HG03196 (cell line): Measurements from ENCODE around the gene CA10.

Experiments
- ATAC-seq: cut with Tn5 transposase; IDR thresholded peaks from one replicate; pipeline ENCODE4 v1.9.1; 2021; ENCODE audit not compliant: unreplicated experiment

The CA10 gene

DNA sequence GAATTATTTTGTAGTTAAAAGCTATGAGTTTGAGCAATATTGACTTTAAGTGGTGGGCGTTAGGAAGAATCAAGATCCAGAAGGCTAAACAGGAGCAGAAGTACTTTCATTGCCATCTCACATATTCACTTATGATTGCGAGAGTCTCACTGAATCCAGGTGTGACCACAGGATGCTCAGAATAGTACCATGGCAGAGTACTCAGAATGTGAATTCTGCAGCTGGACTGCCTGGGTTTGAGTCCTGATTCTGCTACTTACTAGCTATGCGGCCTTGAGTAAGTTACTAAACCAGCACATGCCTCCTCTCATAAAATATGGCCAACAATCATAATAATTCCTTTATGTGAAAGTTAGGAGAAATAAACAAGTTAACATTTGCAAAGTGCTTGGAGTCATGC, 109.5 kb downstream of the CA10 start:
- ATAC-seq, result no peak

DNA sequence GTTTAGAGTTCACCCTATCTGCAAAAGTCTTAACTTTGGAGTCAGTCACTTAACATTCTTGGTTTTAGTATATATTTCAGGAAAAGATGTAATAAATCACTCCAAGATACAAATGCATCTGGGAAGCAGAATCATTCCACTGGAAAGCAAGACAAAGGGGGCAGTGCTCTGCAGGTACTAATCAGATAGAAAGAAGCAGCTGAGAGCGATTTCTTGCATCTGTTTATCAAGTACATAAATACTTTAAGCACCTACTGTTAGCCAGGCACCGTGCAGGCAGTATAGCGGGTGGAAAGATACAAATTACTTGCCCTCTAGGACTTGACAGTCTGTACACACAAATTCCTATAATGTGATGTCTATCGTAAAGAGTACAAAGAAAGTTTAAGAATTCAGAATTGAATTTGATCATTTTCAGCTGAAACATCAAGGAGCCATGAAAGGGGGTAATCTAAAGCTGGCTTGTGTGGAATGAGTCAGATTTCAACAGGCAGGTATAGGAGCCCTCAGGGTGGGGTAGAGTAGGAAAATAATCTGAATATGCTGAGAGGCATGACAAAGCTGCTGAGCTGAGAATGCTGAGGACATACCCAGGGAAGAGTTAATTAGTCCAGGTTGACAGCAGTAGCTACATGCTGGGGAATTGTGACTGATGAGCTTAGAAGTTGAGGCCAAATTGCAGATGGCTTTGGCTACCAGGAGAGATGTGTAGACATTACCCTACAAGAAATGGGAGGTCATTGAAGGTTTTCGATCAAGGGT, 110.2 kb downstream of the CA10 start:
- ATAC-seq, result no peak

GRCh38 chr17:52047086-52047485, 111.4 kb downstream of the CA10 start:
- ATAC-seq, result no peak

GRCh38 chr17:52041123-52041617, 117.3 kb downstream of the CA10 start:
- no peak for ATAC-seq

GRCh38 chr17:52036416-52036815, 122.1 kb downstream of the CA10 start:
- no peak for ATAC-seq

DNA sequence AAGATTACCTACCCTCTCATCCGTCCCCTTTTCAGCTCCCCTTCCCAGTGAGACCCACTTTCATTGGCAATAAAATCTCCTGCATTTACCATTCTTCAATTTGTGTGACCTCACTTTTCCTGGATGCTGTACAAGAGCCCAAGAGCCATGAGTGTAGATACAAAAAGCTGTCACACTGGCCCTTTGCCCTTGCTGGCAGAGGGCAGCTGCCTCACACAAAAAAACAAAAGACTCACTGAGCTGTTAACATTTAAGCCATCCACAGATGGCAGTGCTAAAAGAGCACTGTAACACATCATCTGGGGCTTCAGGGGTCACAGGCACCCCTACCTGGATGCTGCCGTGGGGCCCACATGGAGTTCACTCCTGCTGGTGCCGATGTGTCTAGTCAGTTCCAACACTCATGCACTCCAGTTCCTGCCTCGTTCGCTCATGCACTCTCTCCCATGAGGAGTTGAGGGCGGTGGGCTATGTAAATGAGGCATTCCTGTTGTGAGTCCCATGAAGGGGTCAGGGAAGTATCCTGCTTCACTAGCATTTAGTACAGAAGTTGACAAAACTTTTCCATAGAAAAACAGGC, 123.1 kb downstream of the CA10 start:
- no peak for ATAC-seq

DNA sequence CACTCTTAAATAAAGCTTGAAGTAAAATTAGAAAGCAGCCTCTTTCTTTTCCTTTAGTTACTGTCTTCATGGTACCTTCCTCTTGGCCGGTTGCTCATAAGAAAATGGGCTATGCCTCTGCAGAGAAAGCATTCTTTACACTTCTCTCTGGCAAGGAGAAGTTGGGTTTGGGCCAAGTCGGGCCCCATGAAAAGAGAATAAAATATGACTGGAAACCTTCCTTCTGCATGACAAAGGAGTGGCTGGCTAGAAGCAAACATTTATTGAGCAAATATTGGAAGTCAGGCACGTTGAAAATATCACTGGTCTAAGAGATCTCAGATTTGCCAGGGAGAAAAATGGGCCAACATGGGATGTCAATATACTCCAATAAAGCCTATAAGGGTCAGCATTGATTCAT, 126.1 kb downstream of the CA10 start:
- no peak for ATAC-seq

DNA sequence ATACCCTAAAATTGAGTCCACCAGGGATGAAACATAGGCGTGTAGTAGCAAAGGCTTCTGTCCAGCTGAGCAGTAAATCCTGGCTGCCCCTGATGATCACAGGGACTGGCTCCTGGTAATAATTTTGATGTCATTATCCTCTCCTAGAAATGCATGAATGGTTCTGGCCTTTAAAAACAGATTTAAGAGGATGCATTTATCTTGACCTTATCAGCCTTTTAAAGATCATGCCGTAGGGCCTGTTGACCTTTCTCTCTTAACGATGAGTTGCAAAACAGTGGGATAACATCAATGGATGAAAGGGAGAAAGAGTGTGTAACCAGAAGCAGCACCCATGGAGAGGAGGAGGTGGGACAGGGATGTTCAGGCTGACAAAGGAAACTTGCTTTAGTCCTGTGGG, 128.5 kb downstream of the CA10 start:
- no peak for ATAC-seq

DNA sequence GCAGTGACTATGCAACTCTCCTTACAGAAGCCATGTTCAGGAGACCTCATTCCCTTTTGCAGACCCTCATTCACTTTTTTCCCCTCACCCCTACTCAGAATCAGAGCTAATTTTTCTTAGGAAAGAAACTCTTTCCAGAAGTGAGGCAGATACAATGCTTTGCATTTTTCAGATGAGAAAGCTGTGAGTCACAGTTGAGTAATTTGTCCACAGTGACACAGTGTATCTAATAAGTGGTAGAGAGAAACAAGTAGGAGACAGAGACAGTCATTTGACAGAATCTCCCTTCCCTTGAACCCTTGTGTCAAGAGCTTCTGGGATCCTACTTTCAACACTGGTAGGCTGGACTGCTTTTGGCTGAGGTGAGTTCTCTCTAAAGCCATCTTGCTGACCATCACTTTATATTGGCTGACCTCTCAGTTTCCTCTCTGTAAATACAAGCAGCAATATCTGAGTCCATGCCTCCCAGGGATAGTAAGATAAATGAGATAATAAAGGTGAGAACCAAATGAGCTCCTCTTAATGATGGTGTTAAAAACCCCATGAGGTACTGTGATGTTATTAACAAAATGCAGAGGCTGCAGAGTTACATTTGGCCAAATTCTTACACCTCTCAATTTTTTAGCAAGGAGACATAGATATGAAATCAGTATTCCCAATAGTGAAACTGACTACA, 130.8 kb downstream of the CA10 start:
- no peak for ATAC-seq

- ATAC-seq, result no peak
These were observed 131.4 kb downstream of the CA10 start for GRCh38 chr17:52027081-52027480.

GRCh38 chr17:52026075-52026474, 132.4 kb downstream of the CA10 start:
- no peak for ATAC-seq

DNA sequence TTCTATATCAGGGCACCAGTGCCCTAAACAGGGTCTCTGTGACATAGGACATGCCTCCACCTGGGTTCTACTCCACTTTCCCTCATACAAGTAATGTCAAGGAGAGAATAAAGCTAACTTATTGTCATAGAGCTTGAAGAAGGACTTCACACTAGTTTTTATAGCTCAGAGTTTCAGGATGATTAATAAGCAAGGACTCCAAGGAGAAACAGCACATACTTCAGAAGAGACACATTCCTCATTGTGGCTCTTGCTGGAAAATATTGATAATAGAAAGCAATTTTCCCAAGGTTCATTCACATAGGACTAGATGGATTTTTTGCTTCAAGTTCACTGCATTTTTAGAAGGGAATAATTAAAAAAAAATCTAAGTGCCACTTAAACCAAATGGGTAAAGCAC, 133.3 kb downstream of the CA10 start:
- no peak for ATAC-seq

GRCh38 chr17:52024300-52024870, 134.1 kb downstream of the CA10 start:
- no peak for ATAC-seq

DNA sequence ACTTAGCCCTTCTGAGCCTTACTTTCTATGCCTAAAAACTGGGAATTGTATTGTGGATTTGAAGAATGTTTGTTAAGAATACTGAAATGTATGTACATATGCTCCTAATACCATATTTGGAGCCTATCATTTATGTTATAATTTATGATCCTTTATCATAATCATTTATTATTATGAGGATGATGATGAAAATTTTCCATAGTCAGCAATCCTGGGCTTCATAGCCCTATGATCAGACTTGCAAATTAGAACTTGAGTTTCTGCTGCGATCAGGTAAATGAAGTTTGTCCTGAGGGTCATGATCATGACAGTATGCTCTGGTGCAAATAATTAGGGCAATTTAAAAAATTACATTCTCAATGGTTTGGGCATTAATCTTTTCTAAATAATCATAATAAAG, 147.4 kb downstream of the CA10 start:
- no peak for ATAC-seq

- no peak for ATAC-seq
These were observed 158.9 kb downstream of the CA10 start for GRCh38 chr17:51999654-52000053.

DNA sequence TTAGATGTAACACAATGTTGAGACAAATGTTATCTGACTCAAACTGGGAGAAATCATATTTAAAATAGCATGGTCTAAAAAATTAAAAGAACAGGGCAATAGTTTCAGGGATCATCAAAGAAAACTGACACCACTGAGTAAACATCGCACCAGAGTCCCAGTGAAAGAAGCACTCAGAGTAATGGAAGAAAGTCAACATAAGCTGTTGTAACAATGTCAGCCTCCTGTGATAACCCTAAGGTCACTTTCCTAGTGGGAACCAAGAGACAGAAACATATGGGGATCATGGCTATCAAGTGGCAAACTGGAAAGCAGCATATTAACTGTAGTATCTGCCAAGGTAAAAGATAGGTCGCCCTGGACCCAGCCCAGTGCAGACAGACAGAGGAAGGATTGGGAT, 160.8 kb downstream of the CA10 start:
- no peak for ATAC-seq

GRCh38 chr17:51995797-51996403, 162.6 kb downstream of the CA10 start:
- no peak for ATAC-seq

- no peak for ATAC-seq
These were observed 165.6 kb downstream of the CA10 start for GRCh38 chr17:51992864-51993416.

DNA sequence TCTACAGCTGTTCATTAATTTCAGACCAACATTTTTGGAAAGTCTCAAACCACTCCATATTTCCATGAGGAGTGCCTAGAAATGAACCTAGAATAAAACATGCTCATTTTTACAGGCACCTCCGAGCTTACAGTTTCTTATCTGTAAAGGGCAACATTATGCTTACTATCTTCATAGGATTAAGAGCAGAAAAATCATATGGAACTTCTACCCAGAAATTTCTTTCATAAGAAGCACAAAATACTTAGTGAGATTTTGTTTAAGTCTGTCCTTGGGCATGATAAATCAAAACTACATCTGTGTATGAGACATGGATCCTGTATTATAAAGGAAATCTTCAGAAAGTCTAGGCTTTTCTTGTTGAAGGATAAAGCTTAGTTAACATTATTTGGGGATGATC, 187.4 kb downstream of the CA10 start:
- ATAC-seq, result no peak

GRCh38 chr17:51961689-51962088, 196.8 kb downstream of the CA10 start:
- ATAC-seq, result no peak

DNA sequence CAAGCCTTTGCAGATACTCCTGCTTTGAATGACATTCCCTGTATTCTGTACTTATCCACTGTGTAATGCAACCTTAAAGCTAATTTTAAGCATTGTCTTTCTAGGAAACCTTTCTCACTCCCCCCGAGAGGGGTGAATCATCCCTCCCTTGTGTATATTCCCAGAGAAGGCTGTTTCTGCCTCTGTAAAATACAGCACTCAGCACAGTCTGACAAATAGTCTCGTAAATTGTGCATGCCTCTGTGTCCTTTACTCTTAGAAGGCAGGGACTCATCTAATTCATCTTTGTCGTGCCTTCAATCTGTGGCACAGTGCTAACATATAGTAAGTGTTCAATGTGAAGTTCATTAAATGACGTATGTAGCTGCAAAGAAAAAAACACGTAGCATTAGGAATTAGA, 200.7 kb downstream of the CA10 start:
- no peak for ATAC-seq
